Astrocyte (in vitro differentiated cells and primary cell): ENCODE data around the gene ZNF80. TPM values are rescaled to one million over a fixed set of nuclear protein-coding genes. Genes with fewer than 3 reads are reported as not detected.

Experiments
- DNase-seq: peaks from one replicate; pipeline ENCODE4 v3.0.0-alpha.2; 2010; ENCODE audit warnings: low read depth
- FAIRE-seq: peaks from 2 replicates; lab custom pipeline; 2011; peaks lifted over from hg19 to GRCh38; lab: Jason Lieb, UNC
- H2AFZ ChIP-seq: 2 replicates; pipeline ENCODE4 v1.6.0; 2012; ENCODE audit warnings: low read depth, low read length, inconsistent platforms
- H3K27ac ChIP-seq: 2 replicates; pipeline ENCODE4 v1.5.1; 2011; ENCODE audit warnings: low read depth, low read length, inconsistent platforms
- H3K27me3 ChIP-seq: 2 replicates; pipeline ENCODE4 v1.6.0; 2011; ENCODE audit warnings: low read length, inconsistent platforms; ENCODE audit not compliant: insufficient read depth
- H3K36me3 ChIP-seq: 2 replicates; pipeline ENCODE4 v1.5.1; 2011; ENCODE audit warnings: low read length, inconsistent platforms; ENCODE audit not compliant: insufficient read depth
- H3K4me1 ChIP-seq: 2 replicates; pipeline ENCODE4 v1.5.1; 2011; ENCODE audit warnings: low read length, inconsistent platforms; ENCODE audit not compliant: insufficient read depth
- H3K4me2 ChIP-seq: 2 replicates; pipeline ENCODE4 v1.6.0; 2012; ENCODE audit warnings: low read length, inconsistent platforms
- H3K4me3 ChIP-seq: 2 replicates; pipeline ENCODE4 v1.5.1; 2011; ENCODE audit warnings: low read depth, mild to moderate bottlenecking, low read length, inconsistent platforms; ENCODE audit not compliant: insufficient read depth
- H3K79me2 ChIP-seq: 2 replicates; pipeline ENCODE4 v1.6.0; 2012; ENCODE audit warnings: mild to moderate bottlenecking, low read length, inconsistent platforms; ENCODE audit not compliant: insufficient read depth
- H3K9ac ChIP-seq: 2 replicates; pipeline ENCODE4 v1.6.0; 2012; ENCODE audit warnings: mild to moderate bottlenecking, low read length, inconsistent platforms
- H3K9me3 ChIP-seq: 2 replicates; pipeline ENCODE4 v1.5.1; 2012; ENCODE audit warnings: low read depth, mild to moderate bottlenecking, low read length, inconsistent platforms; ENCODE audit not compliant: insufficient read depth
- H4K20me1 ChIP-seq: 2 replicates; pipeline ENCODE4 v1.6.0; 2012; ENCODE audit warnings: low read length, inconsistent platforms; ENCODE audit not compliant: insufficient read depth
- H3K27ac Mint-ChIP-seq: one replicate; pipeline ENCODE4 v1.8.0; 2021; ENCODE audit warnings: mild to moderate bottlenecking, mixed read lengths; ENCODE audit not compliant: unreplicated experiment
- H3K27me3 Mint-ChIP-seq: one replicate; pipeline ENCODE4 v1.8.0; 2021; ENCODE audit warnings: low read depth, mixed read lengths; ENCODE audit not compliant: unreplicated experiment
- H3K36me3 Mint-ChIP-seq: one replicate; pipeline ENCODE4 v1.8.0; 2021; ENCODE audit warnings: low read depth, mixed read lengths; ENCODE audit not compliant: unreplicated experiment
- H3K4me1 Mint-ChIP-seq: one replicate; pipeline ENCODE4 v1.8.0; 2021; ENCODE audit warnings: low read depth, mixed read lengths; ENCODE audit not compliant: unreplicated experiment
- H3K4me3 Mint-ChIP-seq: one replicate; pipeline ENCODE4 v1.8.0; 2021; ENCODE audit warnings: mild to moderate bottlenecking, moderate library complexity, mixed read lengths; ENCODE audit not compliant: unreplicated experiment
- H3K9me3 Mint-ChIP-seq: one replicate; pipeline ENCODE4 v1.8.0; 2021; ENCODE audit warnings: mild to moderate bottlenecking, mixed read lengths; ENCODE audit not compliant: unreplicated experiment
- CTCF ChIP-seq: IDR thresholded peaks from 2 replicates; pipeline ENCODE4 v1.5.1; 2011; ENCODE audit warnings: low read depth, mild to moderate bottlenecking, inconsistent platforms, low read length, moderate library complexity; ENCODE audit not compliant: insufficient read depth
- EZH2 ChIP-seq: IDR thresholded peaks from 2 replicates; pipeline ENCODE4 v1.6.1; 2012; ENCODE audit warnings: mild to moderate bottlenecking, low read length, inconsistent platforms; ENCODE audit not compliant: insufficient read depth
- total RNA-seq: library from RNA; stranded (reverse); gene quantifications from 2 replicates; pipeline ENCODE4 v1.2.1, GENCODE V29; 2021

Gene ZNF80
- total RNA-seq, 1 donor from 2014 or later, result not detected

DNA sequence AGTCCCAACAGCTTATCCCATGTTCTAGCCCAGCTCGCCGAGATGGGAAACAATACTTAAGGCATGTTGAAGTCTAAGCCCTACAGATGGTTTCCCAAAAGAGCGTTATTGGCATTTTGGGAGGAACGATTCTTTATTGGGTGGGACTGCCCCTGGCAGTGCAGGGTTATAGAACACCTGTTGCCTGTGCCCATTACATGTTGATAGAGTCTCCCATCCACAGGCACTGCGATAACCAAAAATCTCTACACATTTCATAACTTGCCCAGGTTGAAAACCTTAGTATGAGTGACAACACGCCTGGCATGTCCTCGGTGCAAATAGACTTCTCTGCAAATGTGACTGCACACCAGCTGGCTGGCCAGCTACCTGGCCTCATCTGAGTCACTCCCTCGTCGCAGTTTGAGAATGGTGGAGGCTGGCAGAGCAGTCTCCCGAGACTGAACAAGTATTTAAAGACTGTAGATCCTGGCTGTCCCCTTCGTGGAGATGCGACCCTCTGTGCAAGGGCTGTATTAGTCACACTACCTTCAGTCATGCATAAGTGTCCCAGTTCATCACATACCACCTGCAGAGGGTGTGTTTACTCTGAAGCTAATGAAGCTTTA, 18.7 kb downstream of the ZNF80 start:
- TF ChIP-seq EZH2 (no peak), CTCF (no peak)
- H3K27me3 Mint-ChIP-seq, result no peaks in the 10 kb centered on the region
- no peak overlapping the region for H3K27ac Mint-ChIP-seq
- no peaks in the 10 kb centered on the region for H3K79me2 ChIP-seq
- H3K27me3 ChIP-seq, result no peaks in the 10 kb centered on the region
- no peak overlapping the region for H2AFZ ChIP-seq
- H3K4me3 Mint-ChIP-seq, result no peak overlapping the region
- no peaks in the 10 kb centered on the region for H3K36me3 Mint-ChIP-seq
- H4K20me1 ChIP-seq, result no peaks in the 10 kb centered on the region
- peaks cover 49% of the 10 kb centered on the region for H3K4me1 ChIP-seq
- no peaks in the 10 kb centered on the region for H3K9me3 ChIP-seq
- DNase-seq (no peak), FAIRE-seq (no peak)
- H3K27ac ChIP-seq, result no peak overlapping the region
- H3K4me2 ChIP-seq, result peak overlapping the region; percentile 36
- H3K9me3 Mint-ChIP-seq, result no peaks in the 10 kb centered on the region
- H3K4me3 ChIP-seq, result no peak overlapping the region
- H3K36me3 ChIP-seq, result no peaks in the 10 kb centered on the region
- H3K4me1 Mint-ChIP-seq, result no peaks in the 10 kb centered on the region
- H3K9ac ChIP-seq, result no peak overlapping the region

GRCh38 chr3:114218006-114218405, 19.4 kb downstream of the ZNF80 start:
- H3K4me1 Mint-ChIP-seq, result peaks cover 3% of the 10 kb centered on the region
- no peak overlapping the region for H3K27ac Mint-ChIP-seq
- peaks cover 56% of the 10 kb centered on the region for H3K4me1 ChIP-seq
- peak overlapping the region; percentile 36 for H3K4me2 ChIP-seq
- no peaks in the 10 kb centered on the region for H3K9me3 ChIP-seq
- no peaks in the 10 kb centered on the region for H3K9me3 Mint-ChIP-seq
- no peaks in the 10 kb centered on the region for H4K20me1 ChIP-seq
- H2AFZ ChIP-seq, result no peak overlapping the region
- no peaks in the 10 kb centered on the region for H3K79me2 ChIP-seq
- DNase-seq (no peak), FAIRE-seq (no peak)
- no peaks in the 10 kb centered on the region for H3K36me3 Mint-ChIP-seq
- no peak overlapping the region for H3K4me3 Mint-ChIP-seq
- peaks cover 3% of the 10 kb centered on the region for H3K27me3 Mint-ChIP-seq
- TF ChIP-seq CTCF (no peak), EZH2 (no peak)
- no peaks in the 10 kb centered on the region for H3K36me3 ChIP-seq
- H3K27me3 ChIP-seq, result no peaks in the 10 kb centered on the region
- no peak overlapping the region for H3K27ac ChIP-seq
- no peak overlapping the region for H3K9ac ChIP-seq
- H3K4me3 ChIP-seq, result no peak overlapping the region

GRCh38 chr3:114217266-114217665, 20.1 kb downstream of the ZNF80 start:
- Histone ChIP-seq H3K9ac (no peak overlapping the region), H3K4me3 (no peak overlapping the region), H3K27me3 (no peaks in the 10 kb centered on the region), H3K79me2 (no peaks in the 10 kb centered on the region), H3K4me2 (peak overlapping the region; percentile 63), H2AFZ (no peak overlapping the region), H3K9me3 (no peaks in the 10 kb centered on the region), H3K36me3 (no peaks in the 10 kb centered on the region), H3K27ac (no peak overlapping the region), H3K4me1 (peaks cover 59% of the 10 kb centered on the region), H4K20me1 (no peaks in the 10 kb centered on the region)
- H3K27ac Mint-ChIP-seq, result no peak overlapping the region
- H3K27me3 Mint-ChIP-seq, result peaks cover 3% of the 10 kb centered on the region
- no peak overlapping the region for H3K4me3 Mint-ChIP-seq
- no peak for DNase-seq
- no peak for TF ChIP-seq EZH2
- no peak for TF ChIP-seq CTCF
- H3K4me1 Mint-ChIP-seq, result peaks cover 3% of the 10 kb centered on the region
- no peaks in the 10 kb centered on the region for H3K36me3 Mint-ChIP-seq
- no peaks in the 10 kb centered on the region for H3K9me3 Mint-ChIP-seq
- no peak for FAIRE-seq
